SK-N-DZ (cell line): ENCODE results near the gene WAPL.

Experiments
- DNase-seq: peaks from one replicate; pipeline ENCODE4 v3.0.0-alpha.2; 2015; ENCODE audit warnings: low spot score

Gene WAPL

DNA sequence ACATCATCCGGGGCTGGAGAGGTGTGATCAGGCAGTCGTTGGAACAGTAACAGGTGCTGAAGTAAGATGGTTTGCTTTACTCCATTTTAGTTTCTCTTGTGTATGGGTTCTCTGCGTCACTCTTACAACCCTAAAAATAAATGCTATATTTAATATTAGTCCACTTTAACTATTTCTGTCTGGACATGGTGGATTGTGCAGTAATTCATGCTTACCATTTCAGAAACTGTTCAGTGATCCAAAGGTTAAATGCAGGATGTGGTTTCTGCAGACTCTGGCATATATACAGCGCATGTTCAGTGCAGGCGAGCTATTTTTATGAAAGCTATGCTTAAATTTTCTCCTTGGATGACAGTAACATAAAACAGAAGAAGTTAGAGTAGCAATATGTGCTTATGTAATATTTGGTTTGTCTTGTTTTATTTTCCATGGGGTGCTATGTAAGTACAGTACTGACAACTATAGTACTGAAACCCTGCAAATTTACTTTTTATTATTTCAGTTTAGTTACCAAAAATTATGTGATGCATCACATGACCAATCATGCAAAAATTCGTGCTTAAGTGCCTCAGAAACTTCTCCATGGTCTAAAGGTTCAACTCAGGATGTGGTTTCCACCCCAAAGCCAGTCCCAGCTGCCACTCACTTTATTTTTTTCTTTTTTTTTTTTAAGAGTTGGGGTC, 108.4 kb downstream of the WAPL start:
- no peak for DNase-seq

DNA sequence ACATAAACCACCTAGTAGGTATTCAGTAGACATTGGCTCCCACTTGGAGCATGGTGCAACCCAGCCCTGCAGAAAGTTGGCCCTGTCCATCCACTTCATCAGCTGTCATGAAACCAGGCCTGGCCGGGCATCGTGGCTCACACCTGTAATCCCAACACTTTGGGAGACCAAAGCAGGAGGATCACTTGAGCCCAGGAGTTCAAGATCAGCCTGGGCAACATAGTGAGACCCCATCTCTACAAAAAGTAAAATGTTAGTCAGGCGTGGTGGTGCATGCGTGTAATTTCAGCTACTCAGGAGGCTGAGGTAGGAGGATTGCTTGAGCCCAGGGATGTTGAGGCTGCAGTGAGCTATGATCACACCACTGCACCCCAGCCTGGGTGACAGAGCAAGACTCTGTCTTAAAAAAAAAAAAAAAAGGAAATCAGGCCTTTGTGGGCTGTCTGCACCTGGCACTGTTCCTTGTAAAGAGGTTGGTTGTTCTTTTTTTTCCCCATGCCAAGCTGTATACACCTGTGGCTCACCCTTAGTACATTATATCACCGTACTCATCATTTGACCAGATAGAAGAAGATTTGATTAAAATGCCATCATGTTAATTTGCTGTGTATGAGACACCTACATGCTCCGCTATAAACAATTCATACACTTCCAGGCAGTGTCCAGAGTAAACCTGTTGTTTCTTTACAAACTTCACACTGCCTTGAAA, 109.6 kb downstream of the WAPL start:
- DNase-seq: no peak

DNA sequence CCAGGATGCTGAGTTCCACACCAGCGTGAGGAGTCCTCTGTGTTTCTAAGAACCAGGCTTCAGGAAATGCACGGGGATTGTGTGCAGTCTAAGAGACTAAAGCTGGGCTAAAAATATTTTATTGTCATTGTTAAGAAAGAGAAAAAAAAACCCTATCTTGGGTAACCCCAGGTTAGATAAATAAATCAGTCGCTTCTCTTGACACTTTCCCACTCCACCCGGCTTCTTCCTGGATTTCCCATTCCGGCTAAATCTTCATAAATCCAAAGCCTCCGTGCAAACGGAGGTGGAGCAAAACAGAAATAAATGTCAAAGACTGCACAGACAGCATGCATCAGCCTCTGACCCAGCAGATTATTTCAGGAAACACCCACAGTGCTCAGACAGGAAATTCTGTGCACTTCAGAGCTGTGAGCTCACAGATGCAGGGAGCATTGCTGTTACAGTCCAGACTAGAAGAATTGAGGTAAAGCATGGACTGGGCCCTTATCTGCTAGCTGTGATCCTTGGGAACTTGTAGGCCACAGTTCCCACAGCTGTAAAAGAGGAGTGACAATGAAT, 110.2 kb downstream of the WAPL start:
- DNase-seq: no peak

DNA sequence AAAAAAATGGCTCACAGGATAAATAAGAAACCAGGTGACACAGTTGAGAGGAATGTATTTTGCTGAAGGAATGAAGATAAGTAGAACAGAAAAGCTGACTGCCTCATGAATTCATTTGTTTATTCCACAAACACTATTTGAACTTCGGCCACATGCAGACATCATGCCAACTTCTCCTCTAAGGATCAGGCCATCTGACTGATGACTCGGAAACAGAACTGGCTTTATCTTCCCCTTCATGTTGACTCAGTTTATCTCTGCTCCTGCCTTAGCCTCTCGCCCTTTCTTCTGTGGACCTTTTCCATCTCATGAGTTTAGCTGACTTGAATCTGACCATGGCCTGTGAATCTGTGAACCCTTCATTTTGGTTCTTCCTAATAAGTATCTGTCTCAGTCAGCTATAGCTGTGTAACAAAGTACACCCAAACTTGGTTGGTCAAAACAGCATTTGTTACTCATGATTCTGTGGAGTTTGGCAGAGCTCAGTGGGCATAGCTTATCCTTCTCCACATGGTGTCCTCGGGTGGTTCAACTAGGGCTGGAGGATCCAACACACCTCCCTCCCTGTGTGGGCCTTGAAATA, 111.0 kb downstream of the WAPL start:
- no peak for DNase-seq

- DNase-seq: no peak
Measured at GRCh38 chr10:86409183-86409582, 112.4 kb downstream of the WAPL start.

DNA sequence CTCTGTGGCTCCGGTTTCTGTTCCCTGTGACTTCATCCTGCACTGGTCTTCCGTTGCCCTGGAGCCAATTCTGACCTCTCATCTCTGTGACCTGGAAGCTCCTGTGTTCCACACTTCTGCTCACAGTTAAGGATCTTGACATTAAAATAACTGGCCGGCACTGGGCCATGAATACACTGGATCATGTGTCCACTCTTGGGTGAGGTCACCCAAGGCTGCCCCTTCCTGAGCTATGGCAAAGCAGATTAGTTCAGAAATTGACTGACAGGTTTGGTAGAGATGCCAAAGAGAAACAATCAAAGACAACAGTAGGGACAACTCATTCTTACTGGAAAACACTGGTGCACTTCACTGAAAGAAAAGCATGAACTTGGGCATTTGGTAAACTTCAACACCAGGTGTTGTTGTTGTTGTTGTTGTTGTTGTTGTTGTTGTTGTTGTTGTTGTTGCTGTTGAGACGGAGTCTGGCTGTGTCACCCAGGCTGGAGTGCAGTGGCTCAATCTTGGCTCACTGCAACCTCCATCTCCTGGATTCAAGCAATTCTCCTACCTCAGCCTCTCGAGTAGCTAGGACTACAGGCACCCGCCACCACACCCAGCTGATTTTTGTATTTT, 118.3 kb downstream of the WAPL start:
- DNase-seq: no peak

DNA sequence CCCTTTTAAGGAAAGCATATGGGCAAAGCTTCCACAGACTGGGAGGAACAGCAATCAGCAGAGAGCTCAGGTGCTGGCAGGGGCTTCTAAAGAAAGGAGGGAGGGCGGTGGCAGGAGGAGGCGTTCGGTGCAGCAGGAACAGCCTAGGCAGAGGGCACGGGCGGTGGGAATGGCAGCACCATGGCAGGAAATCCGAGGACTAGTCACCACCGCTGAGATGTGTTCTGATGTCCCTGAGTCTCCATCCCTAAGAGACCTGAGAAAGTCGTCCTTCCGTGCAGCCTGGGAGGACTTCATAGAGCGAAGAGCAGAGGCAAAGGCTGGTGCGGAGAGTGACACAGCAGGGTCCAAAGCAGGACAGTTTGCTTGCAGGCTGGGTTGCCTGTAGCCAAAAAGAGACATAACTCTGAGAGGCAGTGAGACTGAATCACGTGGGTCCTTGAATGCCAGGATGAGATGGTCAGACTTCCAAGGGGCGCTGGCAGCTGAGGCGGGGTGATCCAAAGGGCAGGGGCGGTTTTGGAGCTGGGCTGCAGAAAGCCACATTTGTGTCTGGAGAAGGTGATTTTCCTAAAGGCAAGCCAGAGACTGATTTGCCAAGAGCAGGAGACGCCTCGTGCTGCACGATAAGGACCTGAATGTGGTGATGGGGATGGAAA, 119.2 kb downstream of the WAPL start:
- DNase-seq: no peak

GRCh38 chr10:86401588-86402282, 119.9 kb downstream of the WAPL start:
- no peak for DNase-seq

GRCh38 chr10:86400705-86401587, 120.6 kb downstream of the WAPL start:
- DNase-seq: peak; percentile 41

DNA sequence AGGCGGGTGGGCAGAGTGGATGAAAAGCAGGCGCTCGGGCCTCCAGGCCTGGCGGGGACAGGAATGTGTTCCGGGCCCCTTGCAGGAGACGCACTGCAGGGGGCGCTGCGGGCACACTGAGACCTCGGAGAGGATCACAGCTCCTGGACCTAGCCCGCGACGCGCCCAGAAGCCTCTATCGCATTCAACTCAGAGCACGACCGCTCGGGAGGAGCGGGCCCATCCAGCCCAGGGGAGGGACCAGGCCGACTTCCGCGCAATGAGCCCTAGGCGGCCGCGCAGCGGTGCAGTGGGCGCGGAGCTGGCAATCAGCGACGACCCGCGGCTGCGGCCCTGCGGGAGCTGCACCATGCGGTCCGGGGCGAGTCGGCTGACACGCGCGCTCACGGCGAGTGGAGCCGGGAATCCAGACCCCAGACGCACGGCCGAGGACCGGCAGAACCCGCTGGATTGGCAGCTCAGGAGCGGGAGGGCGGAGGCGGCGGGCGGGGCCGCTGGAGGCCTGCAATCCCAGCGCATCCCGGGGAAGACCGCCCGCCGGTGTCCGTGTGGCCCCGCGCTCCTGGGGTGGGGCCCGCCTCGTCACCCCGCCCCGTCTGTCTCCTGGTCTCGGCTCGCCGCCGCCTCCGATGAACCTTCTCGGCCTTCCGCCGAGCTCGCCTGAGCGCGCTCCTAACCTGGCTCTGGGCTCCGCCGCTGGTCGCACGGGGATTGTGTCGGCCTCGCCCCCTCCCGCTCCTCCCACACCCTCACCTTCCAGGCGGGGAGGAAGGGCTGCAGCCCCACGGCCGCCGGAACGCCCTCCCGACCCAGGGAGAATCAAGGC, 121.5 kb downstream of the WAPL start:
- peak; percentile 95 for DNase-seq

GRCh38 chr10:86399514-86399878, 122.1 kb downstream of the WAPL start:
- DNase-seq: no peak

DNA sequence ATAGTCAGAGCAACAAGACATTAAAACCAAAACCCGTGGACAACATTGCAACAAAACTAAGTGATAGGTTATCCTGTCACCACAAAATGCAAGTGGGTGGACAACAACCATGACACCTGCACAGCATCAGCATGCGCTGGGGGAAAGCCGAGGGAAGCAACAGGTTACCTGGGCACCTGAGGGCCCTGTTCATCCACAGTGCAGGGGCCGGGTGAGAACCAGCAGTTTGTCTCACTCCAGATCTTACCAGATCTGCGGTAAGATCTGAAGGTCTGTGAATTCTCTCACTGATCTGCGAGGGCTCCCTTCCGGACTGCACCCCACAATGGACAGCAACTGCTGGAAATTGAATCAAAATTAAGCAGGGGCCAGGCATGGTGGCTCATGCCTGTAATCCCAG, 124.5 kb downstream of the WAPL start:
- DNase-seq: no peak

- no peak for DNase-seq
Measured at GRCh38 chr10:86393862-86394455, 127.6 kb downstream of the WAPL start.

GRCh38 chr10:86393362-86393761, 128.2 kb downstream of the WAPL start:
- DNase-seq: no peak

DNA sequence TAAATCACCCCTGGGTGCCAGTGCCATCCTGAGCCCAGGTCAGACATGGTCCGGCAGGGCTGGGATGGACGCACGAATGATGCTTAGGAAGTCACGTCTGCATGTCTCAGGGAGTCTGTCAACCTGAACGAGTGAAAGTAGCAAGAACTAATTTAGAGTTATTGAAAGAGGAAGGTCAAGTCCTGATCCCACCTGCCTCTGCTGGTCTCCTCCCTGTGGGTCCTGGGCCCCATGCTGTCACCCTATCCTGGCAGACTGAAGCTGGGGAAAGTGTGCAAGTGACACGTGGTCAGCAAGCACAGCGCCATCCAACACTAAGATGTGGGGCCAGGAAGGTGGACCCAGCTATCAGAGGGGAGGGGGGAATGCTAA, 128.9 kb downstream of the WAPL start:
- DNase-seq: no peak

DNA sequence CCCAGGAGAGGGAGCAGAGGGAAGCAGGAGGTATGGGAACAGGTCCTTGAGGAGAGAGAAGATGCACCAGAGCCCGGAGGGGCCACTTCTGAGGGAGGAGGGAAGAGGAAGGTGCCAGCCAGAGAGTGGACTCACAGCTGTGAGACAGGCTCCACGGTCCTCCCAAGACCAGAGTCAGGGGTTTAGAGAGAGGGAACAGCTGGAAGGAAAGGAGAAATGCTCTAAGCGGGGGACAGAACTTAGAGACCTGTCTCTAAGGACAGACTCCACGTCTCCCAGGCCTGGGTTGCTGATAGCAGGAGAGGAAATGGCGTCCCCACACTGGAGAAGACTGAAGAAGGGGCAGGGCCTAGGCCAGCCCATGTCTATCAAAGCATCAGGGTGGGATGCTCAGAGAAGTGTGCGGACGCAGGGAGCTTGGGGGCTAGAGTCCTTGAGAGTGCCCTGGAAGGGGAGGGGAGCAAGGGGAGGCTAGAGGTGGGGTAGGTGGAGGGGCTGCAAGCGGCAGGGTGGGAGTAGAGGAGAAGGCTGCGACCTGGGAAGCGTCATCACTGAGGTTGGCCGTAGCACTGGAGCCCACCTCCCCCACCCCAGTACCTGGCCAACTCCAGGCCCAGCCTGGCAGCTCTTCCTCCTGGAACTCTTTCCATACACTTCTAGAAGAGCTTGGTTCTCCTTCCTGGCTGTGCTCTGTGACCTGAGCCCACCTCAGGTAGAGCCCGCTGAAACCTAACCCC, 129.4 kb downstream of the WAPL start:
- no peak for DNase-seq

DNA sequence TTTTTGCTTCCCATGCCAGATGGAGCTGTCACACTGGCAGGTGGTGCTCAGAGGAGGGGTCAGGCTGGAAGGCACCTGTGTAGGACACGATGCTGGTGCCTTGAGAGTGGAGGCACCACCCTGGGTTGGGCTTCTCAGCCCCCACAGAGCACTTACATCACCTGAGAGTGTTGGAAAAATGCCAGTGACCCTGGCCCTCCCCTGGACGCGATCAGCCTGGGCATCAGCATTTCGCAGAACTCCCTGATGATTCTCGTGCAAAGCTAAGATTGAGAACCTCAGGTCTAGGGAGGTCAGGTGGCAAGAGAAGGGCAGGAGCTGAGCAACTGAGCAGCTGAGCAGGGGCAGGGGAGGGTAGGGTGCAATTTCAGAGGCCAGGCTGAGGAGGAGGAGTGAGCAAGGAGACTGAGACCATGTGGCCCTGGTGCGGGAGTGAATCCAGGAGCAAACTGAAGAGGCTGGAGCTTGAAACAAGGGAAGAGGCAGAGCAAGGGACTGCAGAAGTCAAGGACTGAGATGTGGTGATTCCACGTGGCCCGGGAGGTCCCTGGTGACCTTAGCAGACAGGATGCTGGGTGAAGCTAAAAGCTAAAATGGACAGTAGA, 130.3 kb downstream of the WAPL start:
- DNase-seq: no peak
